Mesendoderm (in vitro differentiated cells): Measurements from ENCODE around the gene NUDCD2.
"Not testable (repeated sequence)": the region's sequence is repeated elsewhere in the genome, so short reads cannot be mapped to it uniquely, and the experiment has no call there.

Experiments
- DNase-seq: peaks from one replicate; pipeline ENCODE4 v3.0.0; 2013
- H2AK5ac ChIP-seq: 2 replicates; pipeline ENCODE4 v1.6.1; 2013; ENCODE audit warnings: low read length, inconsistent platforms
- H2BK120ac ChIP-seq: 2 replicates; pipeline ENCODE4 v1.6.1; 2013; ENCODE audit warnings: low read depth, mild to moderate bottlenecking, low read length, moderate library complexity, mixed read lengths
- H2BK15ac ChIP-seq: replicated peaks from 2 replicates; pipeline ENCODE4 v1.6.1; 2013; ENCODE audit warnings: low read depth, mild to moderate bottlenecking, moderate library complexity
- H2BK5ac ChIP-seq: 2 replicates; pipeline ENCODE4 v1.6.1; 2013; ENCODE audit warnings: low read length, inconsistent platforms
- H3K18ac ChIP-seq: 2 replicates; pipeline ENCODE4 v1.6.1; 2013; ENCODE audit warnings: mild to moderate bottlenecking, low read length, mixed read lengths
- H3K23ac ChIP-seq: one replicate; pipeline ENCODE4 v1.6.1; 2013; ENCODE audit warnings: low read length
- H3K27ac ChIP-seq: 2 replicates; pipeline ENCODE4 v1.5.1; 2013; ENCODE audit warnings: low read depth, mild to moderate bottlenecking, inconsistent platforms, low read length, moderate library complexity
- H3K27me3 ChIP-seq: 2 replicates; pipeline ENCODE4 v1.6.1; 2013; ENCODE audit warnings: low read length, control low read depth, mild to moderate bottlenecking, inconsistent platforms; ENCODE audit not compliant: insufficient read depth, poor library complexity
- H3K36me3 ChIP-seq: 2 replicates; pipeline ENCODE4 v1.6.1; 2013; ENCODE audit warnings: low read length, inconsistent platforms; ENCODE audit not compliant: control insufficient read depth, insufficient read depth
- H3K4ac ChIP-seq: one replicate; pipeline ENCODE4 v1.6.1; 2013; ENCODE audit warnings: low read depth, mild to moderate bottlenecking, low read length, moderate library complexity
- H3K4me1 ChIP-seq: 2 replicates; pipeline ENCODE4 v1.6.1; 2013; ENCODE audit warnings: low read depth, low read length, inconsistent platforms; ENCODE audit not compliant: control insufficient read depth
- H3K4me2 ChIP-seq: 2 replicates; pipeline ENCODE4 v1.6.1; 2013; ENCODE audit warnings: low read length
- H3K4me3 ChIP-seq: 2 replicates; pipeline ENCODE4 v1.5.1; 2013; ENCODE audit warnings: mild to moderate bottlenecking, low read length
- H3K56ac ChIP-seq: one replicate; pipeline ENCODE4 v1.6.1; 2013; ENCODE audit warnings: low read length
- H3K79me1 ChIP-seq: 2 replicates; pipeline ENCODE4 v1.6.1; 2013; ENCODE audit warnings: low read length, inconsistent platforms
- H3K79me2 ChIP-seq: 2 replicates; pipeline ENCODE4 v1.6.1; 2013; ENCODE audit warnings: mild to moderate bottlenecking, low read length; ENCODE audit not compliant: control insufficient read depth, insufficient read depth
- H3K9ac ChIP-seq: 2 replicates; pipeline ENCODE4 v1.6.1; 2013; ENCODE audit warnings: low read length, inconsistent platforms
- H4K5ac ChIP-seq: one replicate; pipeline ENCODE4 v1.6.1; 2013; ENCODE audit warnings: low read length
- H4K8ac ChIP-seq: one replicate; pipeline ENCODE4 v1.6.1; 2013; ENCODE audit warnings: low read depth, mild to moderate bottlenecking, control low read depth, low read length, moderate library complexity
- WGBS: extraction: QIAGEN DNeasy Blood & Tissue Kit; methylation state at CpG from one replicate; pipeline ENCODE4 v1.1.7; 2013; ENCODE audit warnings: low lambda C conversion rate, missing lambda C conversion rate; ENCODE audit not compliant: insufficient coverage; ENCODE audit errors: extremely low coverage; 5-methylcytosine and 5-hydroxymethylcytosine counted together

Gene NUDCD2

GRCh38 chr5:163455406-163455805 is 4.5 kb downstream of the NUDCD2 start:
- WGBS: no CpG with 5 or more reads among the region's 17 CpGs
- not testable (repeated sequence) for H2BK5ac ChIP-seq, H3K27ac ChIP-seq, H3K4me3 ChIP-seq, H2BK15ac ChIP-seq, H3K79me1 ChIP-seq, H3K56ac ChIP-seq, H3K4me2 ChIP-seq, DNase-seq, H3K79me2 ChIP-seq, H3K4ac ChIP-seq, H2BK120ac ChIP-seq, H2AK5ac ChIP-seq, H3K4me1 ChIP-seq, H3K9ac ChIP-seq, H3K27me3 ChIP-seq, H3K36me3 ChIP-seq, H4K8ac ChIP-seq, H4K5ac ChIP-seq, H3K18ac ChIP-seq, H3K23ac ChIP-seq

GRCh38 chr5:163453705-163454104 is 6.2 kb downstream of the NUDCD2 start:
- no peak overlapping the region for H2BK5ac ChIP-seq
- no peak overlapping the region for H2AK5ac ChIP-seq
- H4K5ac ChIP-seq: no peak overlapping the region
- DNase-seq: no peak
- no peak overlapping the region for H3K56ac ChIP-seq
- no peaks in the 10 kb centered on the region for H3K79me1 ChIP-seq
- no peak overlapping the region for H3K4me3 ChIP-seq
- no CpG with 5 or more reads among the region's 1 CpG for WGBS
- no peak overlapping the region for H3K4me2 ChIP-seq
- no peak overlapping the region for H3K9ac ChIP-seq
- H3K27me3 ChIP-seq: no peaks in the 10 kb centered on the region
- H3K79me2 ChIP-seq: peaks cover 2% of the 10 kb centered on the region
- no peaks in the 10 kb centered on the region for H3K36me3 ChIP-seq
- H2BK15ac ChIP-seq: no peak overlapping the region
- H4K8ac ChIP-seq: no peak overlapping the region
- no peak overlapping the region for H3K27ac ChIP-seq
- no peaks in the 10 kb centered on the region for H3K4me1 ChIP-seq
- H3K23ac ChIP-seq: no peak overlapping the region
- H3K18ac ChIP-seq: no peak overlapping the region
- no peak overlapping the region for H2BK120ac ChIP-seq
- no peak overlapping the region for H3K4ac ChIP-seq

GRCh38 chr5:163451489-163451888 is 8.4 kb downstream of the NUDCD2 start:
- Histone ChIP-seq H3K4me1 (no peaks in the 10 kb centered on the region), H3K27ac (no peak overlapping the region), H3K56ac (no peak overlapping the region), H2AK5ac (no peak overlapping the region), H3K4me2 (no peak overlapping the region), H2BK15ac (no peak overlapping the region), H3K23ac (no peak overlapping the region), H2BK5ac (no peak overlapping the region), H3K27me3 (no peaks in the 10 kb centered on the region), H3K4ac (no peak overlapping the region), H4K5ac (no peak overlapping the region), H3K79me2 (no peaks in the 10 kb centered on the region), H3K18ac (no peak overlapping the region), H3K36me3 (no peaks in the 10 kb centered on the region), H2BK120ac (no peak overlapping the region), H3K9ac (no peak overlapping the region), H4K8ac (no peak overlapping the region), H3K79me1 (no peaks in the 10 kb centered on the region), H3K4me3 (no peak overlapping the region)
- no peak for DNase-seq
- no CpG with 5 or more reads among the region's 8 CpGs for WGBS

- no peak overlapping the region for H3K56ac ChIP-seq
- peaks cover 2% of the 10 kb centered on the region for H3K36me3 ChIP-seq
- no peaks in the 10 kb centered on the region for H3K4me1 ChIP-seq
- no peak overlapping the region for H3K9ac ChIP-seq
- no peak overlapping the region for H3K4ac ChIP-seq
- H4K8ac ChIP-seq: no peak overlapping the region
- no peak overlapping the region for H3K23ac ChIP-seq
- no peak overlapping the region for H2BK15ac ChIP-seq
- no peak overlapping the region for H3K4me2 ChIP-seq
- H3K27ac ChIP-seq: no peak overlapping the region
- no peak overlapping the region for H2AK5ac ChIP-seq
- H3K79me2 ChIP-seq: no peaks in the 10 kb centered on the region
- no peak for DNase-seq
- no peak overlapping the region for H2BK5ac ChIP-seq
- no peaks in the 10 kb centered on the region for H3K27me3 ChIP-seq
- H4K5ac ChIP-seq: no peak overlapping the region
- no peaks in the 10 kb centered on the region for H3K79me1 ChIP-seq
- no peak overlapping the region for H3K18ac ChIP-seq
- no peak overlapping the region for H3K4me3 ChIP-seq
- H2BK120ac ChIP-seq: no peak overlapping the region
These were observed 11.4 kb downstream of the NUDCD2 start for GRCh38 chr5:163448491-163448890.

GRCh38 chr5:163447875-163448274 is 12.0 kb downstream of the NUDCD2 start:
- H2BK15ac ChIP-seq: no peak overlapping the region
- no peak overlapping the region for H3K4ac ChIP-seq
- H2BK5ac ChIP-seq: no peak overlapping the region
- H3K27me3 ChIP-seq: no peaks in the 10 kb centered on the region
- H3K4me2 ChIP-seq: no peak overlapping the region
- H4K5ac ChIP-seq: no peak overlapping the region
- H3K23ac ChIP-seq: no peak overlapping the region
- no peaks in the 10 kb centered on the region for H3K4me1 ChIP-seq
- H3K27ac ChIP-seq: no peak overlapping the region
- no peak overlapping the region for H3K9ac ChIP-seq
- peaks cover 2% of the 10 kb centered on the region for H3K36me3 ChIP-seq
- H3K4me3 ChIP-seq: no peak overlapping the region
- H4K8ac ChIP-seq: no peak overlapping the region
- H3K79me1 ChIP-seq: no peaks in the 10 kb centered on the region
- H3K18ac ChIP-seq: no peak overlapping the region
- no peak for DNase-seq
- no peak overlapping the region for H2AK5ac ChIP-seq
- no CpG with 5 or more reads among the region's 3 CpGs for WGBS
- H3K56ac ChIP-seq: no peak overlapping the region
- no peaks in the 10 kb centered on the region for H3K79me2 ChIP-seq
- no peak overlapping the region for H2BK120ac ChIP-seq

- H4K8ac ChIP-seq: no peak overlapping the region
- no peak overlapping the region for H2BK15ac ChIP-seq
- H4K5ac ChIP-seq: no peak overlapping the region
- H3K27ac ChIP-seq: no peak overlapping the region
- no peaks in the 10 kb centered on the region for H3K4me1 ChIP-seq
- no peak overlapping the region for H3K4ac ChIP-seq
- H2BK120ac ChIP-seq: no peak overlapping the region
- no peak overlapping the region for H2AK5ac ChIP-seq
- H3K23ac ChIP-seq: no peak overlapping the region
- no peak overlapping the region for H3K4me2 ChIP-seq
- no peaks in the 10 kb centered on the region for H3K27me3 ChIP-seq
- no peak overlapping the region for H3K9ac ChIP-seq
- no peak overlapping the region for H3K18ac ChIP-seq
- H3K56ac ChIP-seq: no peak overlapping the region
- no peak overlapping the region for H2BK5ac ChIP-seq
- H3K4me3 ChIP-seq: no peak overlapping the region
- H3K36me3 ChIP-seq: peaks cover 2% of the 10 kb centered on the region
- no peaks in the 10 kb centered on the region for H3K79me2 ChIP-seq
- no peaks in the 10 kb centered on the region for H3K79me1 ChIP-seq
- no peak for DNase-seq
These were observed 12.7 kb downstream of the NUDCD2 start for GRCh38 chr5:163447191-163447590.
